Smooth muscle cell (in vitro differentiated cells): ENCODE data around the gene SACM1L. TPM values are rescaled to one million over a fixed set of nuclear protein-coding genes. Genes with fewer than 3 reads are reported as not detected.

Experiments used
- DNase-seq: peaks from one replicate; lab custom pipeline; 2025; ENCODE audit not compliant: unreplicated experiment; lab: John Stamatoyannopoulos, UW
- H2AFZ ChIP-seq: fragments of 200-600 bp; sonication (generic); 2 replicates; pipeline ENCODE4 v1.6.0; 2016; ENCODE audit warnings: antibody characterized with exemption, low read depth, mild to moderate bottlenecking
- H3F3A ChIP-seq: fragments of 200-600 bp; sonication (generic); 2 replicates; pipeline ENCODE4 v1.6.0; 2017; ENCODE audit warnings: antibody characterized with exemption, low read depth
- H3K27ac ChIP-seq: fragments of 200-600 bp; sonication (generic); 2 replicates; pipeline ENCODE4 v1.5.1; 2016; ENCODE audit warnings: low read depth, mild to moderate bottlenecking
- H3K27me3 ChIP-seq: fragments of 200-600 bp; sonication (generic); 2 replicates; pipeline ENCODE4 v1.6.1; 2016; ENCODE audit warnings: low read depth, mild to moderate bottlenecking
- H3K36me3 ChIP-seq: fragments of 200-600 bp; sonication (generic); 2 replicates; pipeline ENCODE4 v1.5.1; 2016; ENCODE audit warnings: low read depth
- H3K4me1 ChIP-seq: fragments of 200-600 bp; sonication (generic); 2 replicates; pipeline ENCODE4 v1.5.1; 2016; ENCODE audit warnings: low read depth
- H3K4me2 ChIP-seq: fragments of 200-600 bp; sonication (generic); 2 replicates; pipeline ENCODE4 v1.6.0; 2016; ENCODE audit warnings: mild to moderate bottlenecking
- H3K4me3 ChIP-seq: fragments of 200-600 bp; sonication (generic); 2 replicates; pipeline ENCODE4 v1.5.1; 2016; ENCODE audit warnings: mild to moderate bottlenecking
- H3K79me2 ChIP-seq: fragments of 200-600 bp; sonication (generic); 2 replicates; pipeline ENCODE4 v1.6.0; 2016; ENCODE audit warnings: low read depth, mild to moderate bottlenecking
- H3K9ac ChIP-seq: fragments of 200-600 bp; sonication (generic); 2 replicates; pipeline ENCODE4 v1.6.0; 2016; ENCODE audit warnings: low read depth
- H3K9me3 ChIP-seq: fragments of 200-600 bp; sonication (generic); replicated peaks from 2 replicates; pipeline ENCODE4 v1.5.1; 2016; ENCODE audit warnings: low read depth
- H4K20me1 ChIP-seq: fragments of 200-600 bp; sonication (generic); 2 replicates; pipeline ENCODE4 v1.6.0; 2016; ENCODE audit warnings: low read depth
- whole genome bisulfite sequencing: methylation state at CpG from one replicate; pipeline ENCODE4 v1.1.7; 2016; ENCODE audit warnings: low lambda C conversion rate; 5-methylcytosine and 5-hydroxymethylcytosine counted together
- polyA plus RNA-seq: library from polyadenylated mRNA; unstranded; fragments of >200 nt; fragmentation: Nextera tagmentation; extraction: Ambion mirVana; gene quantifications from 2 replicates; pipeline ENCODE4 v1.2.1, GENCODE V29; 2016
- total RNA-seq: library from RNA; depleted of rRNA; stranded (reverse); fragments of >200 nt; gene quantifications from 2 replicates; pipeline ENCODE4 v1.2.3, GENCODE V29; 2014
- TF ChIP-seq, protein P1 (sequence below): fragments of 200-600 bp; sonication (generic); IDR thresholded peaks from 2 replicates; pipeline ENCODE4 v1.5.1; 2017; ENCODE audit warnings: borderline replicate concordance, mild to moderate bottlenecking, antibody characterized with exemption; ENCODE audit not compliant: insufficient read depth, poor library complexity, severe bottlenecking

The SACM1L gene
- total and polyA plus RNA-seq, 2 experiments from 2014 or later = 12.9 to 24.7 TPM

DNA sequence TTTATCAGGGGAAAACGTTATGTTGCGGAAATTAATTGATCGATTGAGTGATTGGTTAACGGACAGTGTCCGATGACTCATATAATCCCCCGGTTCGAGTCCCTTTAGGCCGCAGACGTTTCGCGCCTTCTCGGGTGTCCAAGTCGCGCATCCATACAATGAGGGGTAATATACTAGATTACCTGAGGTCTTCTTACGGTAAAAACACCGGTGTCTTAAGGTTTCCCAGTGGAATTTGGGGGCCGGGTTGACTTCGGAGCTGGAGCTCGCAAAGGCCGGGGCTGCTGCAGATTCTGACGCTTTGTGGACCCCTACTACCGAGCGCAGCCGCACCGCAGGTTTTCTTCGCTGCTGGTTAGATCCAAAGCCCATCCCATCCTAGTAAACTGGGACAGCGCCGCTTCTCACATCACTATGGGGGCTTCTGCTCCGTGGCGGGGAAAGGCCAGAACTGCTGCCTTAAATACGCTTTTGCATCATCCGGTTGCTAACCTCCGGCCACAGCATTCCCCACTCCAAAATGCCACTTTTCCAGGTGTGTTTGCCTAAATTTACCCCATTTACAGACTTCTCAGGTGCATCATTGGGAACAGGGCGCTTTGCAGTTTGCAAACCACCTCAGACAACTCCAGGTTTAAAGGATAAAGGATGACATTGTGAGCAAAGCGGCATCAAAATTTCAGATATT, 858 bp upstream of the SACM1L start:
- peak overlapping the region; percentile 20 for H3K27ac ChIP-seq
- H4K20me1 ChIP-seq = peaks cover 35% of the 10 kb centered on the region
- peaks cover 37% of the 10 kb centered on the region for H3K79me2 ChIP-seq
- no peak for DNase-seq
- no peaks in the 10 kb centered on the region for H3K36me3 ChIP-seq
- H3K4me2 ChIP-seq = peak overlapping the region; percentile 94
- WGBS = 4% methylated on average over 35 of the region's 35 CpGs
- TF ChIP-seq, protein P1, sequence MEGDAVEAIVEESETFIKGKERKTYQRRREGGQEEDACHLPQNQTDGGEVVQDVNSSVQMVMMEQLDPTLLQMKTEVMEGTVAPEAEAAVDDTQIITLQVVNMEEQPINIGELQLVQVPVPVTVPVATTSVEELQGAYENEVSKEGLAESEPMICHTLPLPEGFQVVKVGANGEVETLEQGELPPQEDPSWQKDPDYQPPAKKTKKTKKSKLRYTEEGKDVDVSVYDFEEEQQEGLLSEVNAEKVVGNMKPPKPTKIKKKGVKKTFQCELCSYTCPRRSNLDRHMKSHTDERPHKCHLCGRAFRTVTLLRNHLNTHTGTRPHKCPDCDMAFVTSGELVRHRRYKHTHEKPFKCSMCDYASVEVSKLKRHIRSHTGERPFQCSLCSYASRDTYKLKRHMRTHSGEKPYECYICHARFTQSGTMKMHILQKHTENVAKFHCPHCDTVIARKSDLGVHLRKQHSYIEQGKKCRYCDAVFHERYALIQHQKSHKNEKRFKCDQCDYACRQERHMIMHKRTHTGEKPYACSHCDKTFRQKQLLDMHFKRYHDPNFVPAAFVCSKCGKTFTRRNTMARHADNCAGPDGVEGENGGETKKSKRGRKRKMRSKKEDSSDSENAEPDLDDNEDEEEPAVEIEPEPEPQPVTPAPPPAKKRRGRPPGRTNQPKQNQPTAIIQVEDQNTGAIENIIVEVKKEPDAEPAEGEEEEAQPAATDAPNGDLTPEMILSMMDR = no peak
- no peaks in the 10 kb centered on the region for H3K27me3 ChIP-seq
- peak overlapping the region; percentile 81 for H3K4me3 ChIP-seq
- H3K9me3 ChIP-seq = no peaks in the 10 kb centered on the region
- peak overlapping the region; percentile 61 for H2AFZ ChIP-seq
- H3F3A ChIP-seq = peaks cover 16% of the 10 kb centered on the region
- H3K4me1 ChIP-seq = peaks cover 16% of the 10 kb centered on the region
- H3K9ac ChIP-seq = no peak overlapping the region

DNA sequence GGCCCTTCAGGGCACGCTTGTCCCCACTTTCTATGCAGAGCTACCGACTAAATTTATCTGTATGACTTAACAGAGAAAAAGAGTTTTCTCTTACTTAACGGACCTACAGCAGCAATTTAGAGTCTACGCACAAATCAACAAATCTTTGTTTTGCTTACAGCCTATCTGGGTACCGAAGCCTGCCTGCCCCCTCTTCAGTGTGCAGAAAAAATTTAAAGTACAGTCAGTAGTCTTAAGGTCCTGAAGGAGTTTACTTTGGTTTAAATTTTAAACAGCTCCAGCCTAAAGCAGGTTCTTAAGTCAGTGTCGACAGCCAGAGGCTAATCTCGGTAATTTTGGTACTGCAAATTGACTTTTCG, 570 bp downstream of the SACM1L start:
- 3% methylated on average over 8 of the region's 8 CpGs for WGBS
- H4K20me1 ChIP-seq = peaks cover 50% of the 10 kb centered on the region
- no peaks in the 10 kb centered on the region for H3K36me3 ChIP-seq
- DNase-seq = no peak
- H3K4me2 ChIP-seq = peak overlapping the region; percentile 94
- H3K27me3 ChIP-seq = no peaks in the 10 kb centered on the region
- H3K79me2 ChIP-seq = peaks cover 52% of the 10 kb centered on the region
- TF ChIP-seq, protein P1 = no peak
- H3K9ac ChIP-seq = peak overlapping the region; percentile 79
- no peaks in the 10 kb centered on the region for H3K9me3 ChIP-seq
- H3F3A ChIP-seq = peaks cover 16% of the 10 kb centered on the region
- peak overlapping the region; percentile 81 for H3K4me3 ChIP-seq
- peak overlapping the region; percentile 60 for H2AFZ ChIP-seq
- peak overlapping the region; percentile 82 for H3K27ac ChIP-seq
- H3K4me1 ChIP-seq = peaks cover 16% of the 10 kb centered on the region

DNA sequence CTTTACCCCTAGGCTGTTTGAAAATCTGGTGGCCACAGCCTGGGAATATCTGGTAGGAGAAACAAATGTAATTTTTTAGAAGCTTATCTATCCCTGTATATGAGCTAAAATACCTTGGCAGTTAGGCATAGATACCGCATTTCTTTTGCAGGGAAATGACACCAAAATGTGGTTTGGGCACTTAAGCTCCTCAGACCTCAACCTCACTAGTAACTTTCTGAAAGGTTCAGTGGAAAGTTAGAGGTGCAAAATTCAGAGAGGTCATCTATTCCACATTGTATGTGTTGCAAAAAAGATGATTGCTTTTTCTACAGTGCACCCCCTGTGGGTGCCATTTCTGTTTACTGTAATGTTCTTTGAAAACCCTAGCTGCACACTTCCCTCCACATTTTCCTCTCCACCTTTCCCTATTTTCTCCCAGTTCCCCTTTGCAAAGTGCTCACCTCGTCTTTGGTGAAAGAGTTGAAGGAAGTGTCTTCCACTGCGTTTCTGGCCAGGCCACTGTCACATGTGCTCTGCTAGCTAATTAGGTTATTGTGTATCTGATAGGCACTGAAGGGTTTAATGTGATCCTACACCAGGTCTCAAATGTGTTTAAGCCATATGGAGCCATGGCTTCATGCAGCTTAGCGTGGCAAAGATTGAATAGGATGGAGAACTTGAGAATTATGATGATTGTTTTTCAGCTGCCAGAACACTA, 1.3 kb downstream of the SACM1L start:
- Histone ChIP-seq H3K27ac (peak overlapping the region; percentile 82), H3F3A (peaks cover 16% of the 10 kb centered on the region), H3K9ac (peak overlapping the region; percentile 79), H4K20me1 (peaks cover 55% of the 10 kb centered on the region), H3K4me3 (peak overlapping the region; percentile 81), H3K9me3 (no peaks in the 10 kb centered on the region), H3K27me3 (no peaks in the 10 kb centered on the region), H3K36me3 (no peaks in the 10 kb centered on the region), H3K4me2 (peak overlapping the region; percentile 94), H3K4me1 (peaks cover 16% of the 10 kb centered on the region), H2AFZ (no peak overlapping the region), H3K79me2 (peaks cover 59% of the 10 kb centered on the region)
- 24% methylated on average over 4 of the region's 4 CpGs for WGBS
- no peak for DNase-seq
- TF ChIP-seq, protein P1 = no peak
